ENCODE measurements around the gene NEK3.
A peak's percentile ranks its signal among the peaks of the same experiment; 100 is the strongest.
"Not testable (repeated sequence)": the region's sequence is repeated elsewhere in the genome, so short reads cannot be mapped to it uniquely, and the experiment has no call there.

The NEK3 gene

GRCh38 chr13:52159159-52159982, at the start of gene NEK3:
Gene NEK3, minus strand, starts transcription at chr13:52159597. Its CDS starts 3,406 bp downstream, at chr13:52156191.
- DNase-seq: peak; percentile 74

DNA sequence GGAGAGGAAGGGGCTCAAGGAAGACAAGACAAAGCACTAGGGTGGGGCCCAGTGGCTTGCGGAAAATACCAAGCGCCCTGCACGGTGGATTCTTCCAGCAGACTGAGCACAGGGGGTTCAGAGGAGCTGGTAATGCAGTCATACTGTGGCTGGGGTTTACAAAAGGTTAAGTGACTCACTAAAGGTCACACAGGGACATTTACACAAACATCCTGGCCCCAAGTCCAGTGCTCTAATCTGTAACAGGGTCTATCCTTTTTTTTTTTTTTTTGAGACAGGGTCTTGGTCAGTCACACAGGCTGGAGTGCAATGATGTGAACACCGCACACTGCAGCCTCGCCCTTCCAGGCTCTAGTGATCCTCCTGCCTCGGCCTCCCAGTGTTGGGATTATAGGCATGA, 49.0 kb upstream of the NEK3 start:
- DNase-seq: not testable (repeated sequence)

DNA sequence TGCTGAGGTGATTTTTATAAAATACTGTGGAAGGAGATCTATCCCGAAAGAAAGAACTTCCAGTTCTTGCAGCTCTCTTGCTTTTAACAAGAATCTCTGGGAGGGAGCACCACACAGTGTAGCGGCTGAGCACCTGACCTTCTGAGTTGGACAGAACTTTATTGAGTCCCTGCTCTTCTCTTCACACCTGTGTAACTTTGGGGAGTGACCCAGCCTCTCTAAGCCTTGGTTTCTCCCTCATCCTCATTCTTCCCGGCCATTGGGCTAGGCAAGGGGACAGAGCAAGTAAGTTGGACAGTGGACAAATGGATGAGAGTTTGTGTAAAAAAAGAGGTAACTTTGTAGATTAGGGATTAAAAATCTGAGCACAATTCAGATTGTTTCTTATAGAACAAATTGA, 48.5 kb upstream of the NEK3 start:
- DNase-seq: not testable (repeated sequence)

- DNase-seq: not testable (repeated sequence)
These were observed 47.9 kb upstream of the NEK3 start for GRCh38 chr13:52207337-52207736.

DNA sequence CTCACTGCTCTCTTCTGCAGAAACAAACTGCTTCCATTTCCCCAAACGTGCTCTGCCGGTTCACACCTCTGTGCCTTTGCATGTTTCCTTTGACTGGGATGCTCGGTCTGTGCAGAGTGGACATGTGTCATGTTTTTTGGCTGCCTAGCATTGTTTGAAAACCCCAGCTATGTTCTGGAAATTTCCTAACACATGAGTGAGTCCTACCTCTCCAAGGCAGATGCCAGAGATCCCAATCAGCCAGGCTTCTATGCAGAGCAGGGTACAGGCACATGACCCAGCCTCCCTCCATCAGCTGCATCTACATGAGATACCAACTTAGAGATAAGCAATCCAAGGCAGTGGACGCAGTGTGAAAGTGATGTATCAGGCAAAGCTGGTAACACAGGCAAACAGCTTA, 45.1 kb upstream of the NEK3 start:
- DNase-seq: peak; percentile 7

DNA sequence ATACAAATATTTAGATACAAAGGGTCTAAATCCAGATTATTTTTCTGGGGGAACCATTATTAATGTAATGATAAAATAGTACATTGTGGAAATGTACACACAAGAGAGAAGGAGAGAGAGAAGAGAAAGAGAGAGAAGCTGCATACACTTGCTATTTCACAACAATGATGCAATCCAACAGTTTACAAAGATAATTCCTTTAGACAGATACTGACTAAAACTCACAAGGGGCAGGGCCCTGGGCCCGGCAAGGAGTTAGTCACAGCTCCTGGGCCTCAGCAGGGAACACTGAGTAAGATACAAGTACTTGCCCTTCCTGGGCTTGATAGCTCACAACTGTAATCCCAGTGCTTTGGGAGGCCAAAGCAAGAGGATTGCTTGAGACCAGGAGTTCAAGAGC, 44.5 kb upstream of the NEK3 start:
- DNase-seq: peak; percentile 75

DNA sequence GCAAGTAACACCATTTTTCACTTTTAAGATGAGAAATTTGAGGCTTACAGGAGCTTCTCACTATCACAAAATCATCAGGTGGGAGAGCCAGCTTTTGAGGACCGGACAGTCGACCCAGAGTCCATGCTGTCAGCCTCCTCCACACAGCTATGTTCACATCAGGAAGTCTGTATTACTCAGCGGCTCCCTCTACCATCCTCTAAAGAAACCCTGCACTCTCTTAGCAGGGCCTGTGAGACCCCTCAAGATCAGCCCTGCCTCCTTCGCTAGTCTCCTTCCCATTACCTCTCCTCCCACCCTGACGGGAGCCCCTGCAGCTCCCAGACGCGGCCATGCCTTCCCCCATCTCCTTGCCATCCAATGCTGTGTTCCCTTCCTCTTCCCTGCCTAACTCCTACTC, 43.1 kb upstream of the NEK3 start:
- not testable (repeated sequence) for DNase-seq

DNA sequence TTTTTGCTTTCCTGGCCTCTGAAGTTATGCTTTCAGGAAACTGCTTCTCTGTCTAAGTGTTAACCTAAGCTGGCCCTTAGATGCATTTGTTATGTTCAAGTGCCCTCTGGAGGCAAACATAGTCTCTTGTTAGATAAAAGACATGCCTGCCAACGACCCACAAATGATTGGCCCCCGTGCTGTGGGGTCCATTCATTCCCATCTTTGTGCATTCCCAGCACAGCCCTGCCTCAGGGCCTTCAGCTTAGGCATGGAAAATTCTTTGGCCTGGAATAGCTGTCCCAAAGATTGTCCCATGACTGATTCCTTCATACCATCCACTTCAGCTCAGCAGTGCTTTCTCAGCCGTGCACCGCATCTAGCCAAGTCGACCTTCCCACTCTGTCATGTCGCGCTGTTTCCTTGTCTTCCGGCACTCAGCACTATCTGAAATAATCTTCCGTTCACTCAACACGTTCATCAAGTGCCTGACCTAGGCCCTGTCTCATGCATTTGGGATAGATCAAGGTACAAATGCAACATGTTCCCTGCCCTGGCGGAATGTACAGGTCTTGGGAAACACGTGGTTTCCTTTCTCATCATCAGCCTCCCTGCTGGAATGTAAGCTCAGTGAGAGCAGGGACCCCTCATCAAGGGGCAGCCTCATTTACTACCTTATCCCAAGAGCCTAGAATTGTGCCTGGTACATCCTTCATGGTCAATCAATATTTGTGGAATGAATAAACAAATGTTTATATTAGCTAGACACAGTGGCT, 42.2 kb upstream of the NEK3 start:
- peak; percentile 31 for DNase-seq

- DNase-seq: peak; percentile 82
These were observed 36.0 kb upstream of the NEK3 start for GRCh38 chr13:52195401-52195837.

- peak; percentile 87 for DNase-seq
These were observed 34.9 kb upstream of the NEK3 start for GRCh38 chr13:52194184-52194868.

GRCh38 chr13:52193587-52194183, 34.3 kb upstream of the NEK3 start:
- peak; percentile 11 for DNase-seq

- peak; percentile 18 for DNase-seq
These were observed 28.2 kb upstream of the NEK3 start for GRCh38 chr13:52187424-52188187.

DNA sequence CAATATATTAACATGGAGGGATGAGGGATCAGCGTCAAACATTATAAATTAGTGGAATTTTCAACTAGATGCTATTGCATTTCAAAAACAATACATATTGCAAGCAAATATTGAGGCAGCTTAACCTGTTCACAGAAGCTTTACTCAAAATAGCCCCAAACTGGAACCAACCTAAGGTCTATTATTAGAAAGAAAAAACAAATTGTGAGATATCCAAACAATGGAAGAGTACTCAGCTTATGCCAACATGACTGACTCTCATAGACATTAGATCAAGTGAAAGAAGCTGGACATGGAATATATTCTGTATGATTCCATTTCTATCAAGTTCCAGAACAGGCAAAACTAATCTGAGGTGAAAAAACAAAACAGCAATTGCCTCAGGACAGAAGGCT, 27.6 kb upstream of the NEK3 start:
- no peak for DNase-seq

GRCh38 chr13:52181316-52181954, 22.0 kb upstream of the NEK3 start:
- not testable (repeated sequence) for DNase-seq

DNA sequence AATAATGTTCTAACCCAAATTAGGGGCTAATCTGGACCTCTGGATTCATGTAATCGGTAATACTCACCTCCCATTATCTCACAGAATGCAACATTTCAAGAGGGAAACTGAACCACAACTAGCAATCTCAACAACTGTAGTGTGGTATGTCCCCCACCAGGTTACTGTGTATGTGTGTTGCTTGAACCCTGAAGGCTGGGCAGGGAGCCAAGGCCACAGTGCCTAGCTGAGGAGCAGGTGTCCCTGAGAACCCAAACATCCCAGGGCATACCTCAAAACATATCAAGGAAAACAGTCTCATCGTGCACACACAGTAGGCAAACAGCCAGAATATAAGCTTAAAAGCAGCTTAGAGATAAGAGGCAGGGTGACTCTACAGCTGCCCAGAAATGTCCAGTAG, 20.5 kb upstream of the NEK3 start:
- no peak for DNase-seq

GRCh38 chr13:52177276-52177675, 17.9 kb upstream of the NEK3 start:
- no peak for DNase-seq

DNA sequence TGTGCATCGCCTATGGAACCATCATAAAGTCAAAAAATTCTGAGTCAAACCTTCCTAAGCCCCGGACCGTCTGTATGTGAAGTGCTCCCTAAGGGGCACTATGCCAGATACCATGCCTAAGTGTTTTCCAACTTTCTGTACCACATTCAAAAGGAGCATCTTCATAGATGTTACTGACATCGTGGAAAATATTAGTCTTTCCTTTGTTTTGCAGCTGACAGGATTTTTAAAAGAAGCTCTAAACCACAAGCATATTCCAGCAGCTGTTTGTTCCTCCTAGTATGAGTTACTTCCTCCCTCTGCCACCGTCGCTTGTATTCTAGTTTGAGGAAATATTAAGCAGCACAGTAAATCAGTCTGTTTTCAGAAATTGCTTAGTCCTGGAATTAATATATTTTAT, 14.6 kb upstream of the NEK3 start:
- DNase-seq: not testable (repeated sequence)

- no peak for DNase-seq
These were observed 14.0 kb upstream of the NEK3 start for GRCh38 chr13:52173373-52173772.

DNA sequence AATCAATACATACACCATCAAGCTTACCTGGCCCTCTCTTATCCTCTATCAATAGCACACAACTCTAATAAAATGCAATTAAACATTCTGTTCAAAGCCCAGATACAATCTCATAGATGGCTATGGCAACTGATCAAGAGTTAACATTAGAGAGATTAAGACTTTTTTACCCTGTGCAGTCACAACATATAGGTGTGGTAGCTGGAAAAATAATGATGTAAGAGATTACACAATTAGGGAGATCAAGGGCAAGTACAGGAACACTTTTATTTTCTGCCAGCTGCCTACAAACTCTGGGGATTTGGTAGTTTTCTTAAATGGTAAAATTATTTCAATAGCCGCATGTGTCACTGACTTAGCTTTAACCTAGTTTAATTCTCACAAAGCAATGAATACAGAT, 12.3 kb upstream of the NEK3 start:
- DNase-seq: not testable (repeated sequence)

DNA sequence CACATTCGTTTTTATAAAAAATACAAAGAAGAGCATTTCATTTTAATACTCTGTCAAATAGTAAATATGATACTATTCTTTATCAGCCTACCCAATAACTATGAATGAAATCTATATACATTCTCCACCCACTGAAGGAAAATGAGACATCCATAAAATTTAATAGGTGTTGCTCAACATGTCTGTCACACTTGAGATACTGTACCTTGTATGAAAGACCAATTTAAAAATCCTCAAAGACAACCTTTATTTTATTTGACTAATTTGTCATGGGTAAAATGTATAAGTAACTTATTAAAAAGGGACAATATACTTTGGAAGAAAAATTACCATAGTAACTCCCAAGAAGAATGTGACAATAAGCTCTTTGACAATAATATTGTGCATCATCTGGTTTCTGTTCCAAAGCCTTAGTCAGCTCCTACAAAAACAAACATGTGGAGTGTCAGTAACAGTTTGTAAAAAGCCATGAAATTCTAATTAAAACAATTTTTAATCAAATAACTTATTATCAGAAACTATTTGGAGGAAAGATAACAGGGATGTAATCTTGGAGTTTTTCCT, 11.5 kb upstream of the NEK3 start:
- not testable (repeated sequence) for DNase-seq

DNA sequence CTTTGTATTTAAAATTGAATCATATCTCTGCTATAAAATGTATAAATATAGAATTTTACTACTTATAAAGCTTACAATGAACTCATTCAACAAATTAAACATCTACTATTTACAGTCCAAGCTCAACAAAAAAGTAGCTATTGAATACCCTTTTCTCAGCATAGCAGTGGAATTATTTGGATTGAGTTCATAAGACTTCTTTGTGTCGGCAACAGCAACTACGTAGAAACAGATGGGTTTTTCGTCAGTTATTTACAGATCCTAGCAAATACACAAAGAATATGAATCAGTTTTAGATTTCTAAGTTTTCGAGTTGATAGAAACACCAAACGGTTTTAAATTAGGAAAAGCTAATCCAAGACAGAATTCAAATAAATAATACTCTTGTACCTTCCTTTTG, 10.4 kb upstream of the NEK3 start:
- DNase-seq: no peak
